Liver (tissue), 9 donors: Measurements from ENCODE around the gene PTGIS. TPM values are rescaled to one million over a fixed set of nuclear protein-coding genes. Genes with fewer than 3 reads are reported as not detected.

Source experiments
- DNase-seq: peaks from one replicate; pipeline ENCODE4 v3.0.0-alpha.2; 2017; ENCODE audit warnings: low spot score
- H3K27ac ChIP-seq, 2 donors: one replicate each; pipeline ENCODE4 v1.7.0; 2013; ENCODE audit warnings: inconsistent platforms in 2 of 2, low read length in 2 of 2, control low read depth in 1 of 2, low read depth in 1 of 2, mild to moderate bottlenecking in 1 of 2
- H3K27me3 ChIP-seq, 4 donors: one replicate each; pipeline versions ENCODE4 v1.6.1 to v1.7.0; 2013; ENCODE audit warnings: low read length in 3 of 4, inconsistent platforms in 1 of 4, mild to moderate bottlenecking in 1 of 4, moderate library complexity in 1 of 4; ENCODE audit not compliant: control insufficient read depth in 4 of 4, insufficient read depth in 4 of 4
- H3K36me3 ChIP-seq, 4 donors: one replicate each; pipeline versions ENCODE4 v1.6.1 to v1.7.0; 2013; ENCODE audit warnings: low read length in 3 of 4, mild to moderate bottlenecking in 3 of 4, low read depth in 1 of 4, moderate library complexity in 1 of 4; ENCODE audit not compliant: control insufficient read depth in 4 of 4, insufficient read depth in 3 of 4
- H3K4me1 ChIP-seq, 4 donors: one replicate each; pipeline versions ENCODE4 v1.6.1 to v1.7.0; 2013; ENCODE audit warnings: low read length in 3 of 4, mild to moderate bottlenecking in 3 of 4, moderate library complexity in 1 of 4; ENCODE audit not compliant: control insufficient read depth in 4 of 4, insufficient read depth in 4 of 4
- H3K4me3 ChIP-seq, 3 donors: one replicate each; pipeline versions ENCODE4 v1.6.1 to v1.7.0; 2013; ENCODE audit warnings: low read length in 3 of 3, control low read depth in 1 of 3, low read depth in 1 of 3, mild to moderate bottlenecking in 1 of 3
- H3K9ac ChIP-seq, 2 donors: one replicate each; pipeline ENCODE4 v1.7.0; 2013; ENCODE audit warnings: low read length in 2 of 2, mild to moderate bottlenecking in 2 of 2, moderate library complexity in 2 of 2, control low read depth in 1 of 2, low read depth in 1 of 2
- H3K9me3 ChIP-seq, 4 donors: one replicate each; pipeline versions ENCODE4 v1.6.1 to v1.7.0; 2013; ENCODE audit warnings: low read length in 3 of 4; ENCODE audit not compliant: control insufficient read depth in 4 of 4
- ATF3 ChIP-seq: IDR thresholded peaks from 2 replicates; pipeline ENCODE4 v1.6.1; 2016; ENCODE audit warnings: antibody characterized with exemption
- EGR1 ChIP-seq, 2 donors: IDR thresholded peaks; 2 replicates each; pipeline ENCODE4 v1.6.1; 2016 to 2018; ENCODE audit warnings: antibody characterized with exemption in 2 of 2, low read depth in 2 of 2
- FOXA1 ChIP-seq: IDR thresholded peaks from 2 replicates; pipeline ENCODE4 v1.6.1; 2016; ENCODE audit warnings: antibody characterized with exemption
- FOXA2 ChIP-seq: IDR thresholded peaks from 2 replicates; pipeline ENCODE4 v1.6.1; 2016; ENCODE audit warnings: antibody characterized with exemption
- GABPA ChIP-seq, 2 donors: IDR thresholded peaks in 1 of 2; conservative IDR thresholded peaks in 1 of 2; 2 replicates each; pipeline ENCODE4 v1.6.1; 2016; ENCODE audit warnings: antibody characterized with exemption in 2 of 2, mild to moderate bottlenecking in 1 of 2, moderate library complexity in 1 of 2
- HNF4A ChIP-seq, 2 donors: conservative IDR thresholded peaks; 2 replicates each; pipeline ENCODE4 v1.6.1; 2016; ENCODE audit warnings: antibody characterized with exemption in 2 of 2, mild to moderate bottlenecking in 2 of 2
- HNF4G ChIP-seq: IDR thresholded peaks from 2 replicates; pipeline ENCODE4 v1.6.1; 2016; ENCODE audit warnings: antibody characterized with exemption
- JUND ChIP-seq, 2 donors: IDR thresholded peaks; 2 replicates each; pipeline ENCODE4 v1.6.1; 2016; ENCODE audit warnings: antibody characterized with exemption in 2 of 2
- MAX ChIP-seq: IDR thresholded peaks from 2 replicates; pipeline ENCODE4 v1.6.1; 2016; ENCODE audit warnings: antibody characterized with exemption
- RAD21 ChIP-seq, 2 donors: IDR thresholded peaks; 2 replicates each; pipeline ENCODE4 v1.6.1; 2016; ENCODE audit warnings: antibody characterized with exemption in 2 of 2, mild to moderate bottlenecking in 2 of 2
- REST ChIP-seq: IDR thresholded peaks from 2 replicates; pipeline ENCODE4 v1.6.1; 2016; ENCODE audit warnings: antibody characterized with exemption, mild to moderate bottlenecking
- RXRA ChIP-seq, 2 donors: IDR thresholded peaks; 2 replicates each; pipeline ENCODE4 v1.6.1; 2017 to 2018; ENCODE audit warnings: antibody characterized with exemption in 2 of 2, mild to moderate bottlenecking in 1 of 2
- SP1 ChIP-seq: IDR thresholded peaks from 2 replicates; pipeline ENCODE4 v1.6.1; 2018; ENCODE audit warnings: antibody characterized with exemption, mild to moderate bottlenecking
- TAF1 ChIP-seq: conservative IDR thresholded peaks from 2 replicates; pipeline ENCODE4 v1.6.1; 2016; ENCODE audit warnings: antibody characterized with exemption, mild to moderate bottlenecking
- YY1 ChIP-seq: IDR thresholded peaks from 2 replicates; pipeline ENCODE4 v1.6.1; 2016; ENCODE audit warnings: antibody characterized with exemption, mild to moderate bottlenecking
- ZBTB33 ChIP-seq: IDR thresholded peaks from 2 replicates; pipeline ENCODE4 v1.6.1; 2016; ENCODE audit warnings: antibody characterized with exemption
- WGBS: extraction: QIAGEN DNeasy Blood & Tissue Kit; methylation state at CpG from one replicate; pipeline ENCODE4 v1.1.7; 2013; 5-methylcytosine and 5-hydroxymethylcytosine counted together
- polyA plus RNA-seq, 2 donors: library from polyadenylated mRNA; stranded (reverse) in 1 of 2; unstranded in 1 of 2; fragments of 200-250 nt in 1 of 2; fragments of >200 nt in 1 of 2; fragmentation: Nextera tagmentation in 1 of 2; extraction: Ambion mirVana in 1 of 2; gene quantifications; one replicate each; pipeline versions ENCODE4 v1.2.1 to v1.2.3, GENCODE V29; 2013 to 2015
- total RNA-seq, 2 donors: library from RNA; depleted of rRNA; stranded (reverse); fragments of >200 nt; gene quantifications; one replicate each; pipeline ENCODE4 v1.2.3, GENCODE V29; 2014
- TF ChIP-seq, protein P1 (sequence below): fragments of 150-350 bp; IDR thresholded peaks from 2 replicates; pipeline ENCODE4 v1.5.1; 2017; ENCODE audit warnings: improper control_type of control experiment, low read depth, low read length; ENCODE audit not compliant: missing input control
- donor health status: healthy.
- donor health status: healthy.
- donor health status: healthy.
- donor health status: healthy.
- donor health status: healthy.

The PTGIS gene
- total and polyA plus RNA-seq, 4 donors: 2.2 to 6.3 (median 3.8) TPM

- H3K36me3 ChIP-seq: no peaks in the 10 kb centered on the region
- TF ChIP-seq FOXA2 (no peak), JUND (IDR thresholded peaks at IDR 0.05) (no peak), RXRA (IDR thresholded peaks at IDR 0.05) (no peak), YY1 (no peak), RAD21 (IDR thresholded peaks at IDR 0.05) (no peak), EGR1 (IDR thresholded peaks at IDR 0.05; ENCODE audit: low read depth in 2 of 2) (no peak), TAF1 (no peak), FOXA1 (no peak)
- H3K4me3 ChIP-seq: no peak overlapping the region
- no peak overlapping the region for H3K9ac ChIP-seq
- DNase-seq: no peak
- H3K27ac ChIP-seq: peak overlapping the region; percentile 9 to 21
- H3K27me3 ChIP-seq: no peaks in the 10 kb centered on the region
- no peaks in the 10 kb centered on the region for H3K9me3 ChIP-seq
- 84% methylated on average over 8 of the region's 8 CpGs for WGBS
- H3K4me1 ChIP-seq: peaks cover 0 to 5% (median under 1%) of the 10 kb centered on the region in 4 donors
Measured at GRCh38 chr20:49590163-49591017, 22.5 kb upstream of the PTGIS start.

GRCh38 chr20:49589747-49590146 lies 21.8 kb upstream of the PTGIS start:
- peaks cover 5 to 10% (median 6%) of the 10 kb centered on the region in 4 donors for H3K4me1 ChIP-seq
- whole genome bisulfite sequencing: 98% methylated on average over 6 of the region's 6 CpGs
- H3K36me3 ChIP-seq: no peaks in the 10 kb centered on the region
- H3K27ac ChIP-seq: no peak overlapping the region
- no peak overlapping the region for H3K4me3 ChIP-seq
- H3K9me3 ChIP-seq: no peaks in the 10 kb centered on the region
- H3K27me3 ChIP-seq: no peaks in the 10 kb centered on the region
- no peak for TF ChIP-seq REST
- TF ChIP-seq, protein P1, sequence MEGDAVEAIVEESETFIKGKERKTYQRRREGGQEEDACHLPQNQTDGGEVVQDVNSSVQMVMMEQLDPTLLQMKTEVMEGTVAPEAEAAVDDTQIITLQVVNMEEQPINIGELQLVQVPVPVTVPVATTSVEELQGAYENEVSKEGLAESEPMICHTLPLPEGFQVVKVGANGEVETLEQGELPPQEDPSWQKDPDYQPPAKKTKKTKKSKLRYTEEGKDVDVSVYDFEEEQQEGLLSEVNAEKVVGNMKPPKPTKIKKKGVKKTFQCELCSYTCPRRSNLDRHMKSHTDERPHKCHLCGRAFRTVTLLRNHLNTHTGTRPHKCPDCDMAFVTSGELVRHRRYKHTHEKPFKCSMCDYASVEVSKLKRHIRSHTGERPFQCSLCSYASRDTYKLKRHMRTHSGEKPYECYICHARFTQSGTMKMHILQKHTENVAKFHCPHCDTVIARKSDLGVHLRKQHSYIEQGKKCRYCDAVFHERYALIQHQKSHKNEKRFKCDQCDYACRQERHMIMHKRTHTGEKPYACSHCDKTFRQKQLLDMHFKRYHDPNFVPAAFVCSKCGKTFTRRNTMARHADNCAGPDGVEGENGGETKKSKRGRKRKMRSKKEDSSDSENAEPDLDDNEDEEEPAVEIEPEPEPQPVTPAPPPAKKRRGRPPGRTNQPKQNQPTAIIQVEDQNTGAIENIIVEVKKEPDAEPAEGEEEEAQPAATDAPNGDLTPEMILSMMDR: no peak
- no peak for TF ChIP-seq ZBTB33
- TF ChIP-seq TAF1: no peak
- TF ChIP-seq GABPA (IDR thresholded peaks at IDR 0.05 in 1 of 2, conservative IDR thresholded peaks at IDR 0.05 in 1 of 2): no peak
- TF ChIP-seq MAX: no peak
- no peak for TF ChIP-seq HNF4A (conservative IDR thresholded peaks at IDR 0.05)
- TF ChIP-seq YY1: no peak
- no peak for TF ChIP-seq SP1
- no peak for TF ChIP-seq HNF4G
- no peak for TF ChIP-seq RXRA (IDR thresholded peaks at IDR 0.05)
- no peak for TF ChIP-seq ATF3
- TF ChIP-seq FOXA1: no peak
- TF ChIP-seq RAD21 (IDR thresholded peaks at IDR 0.05): no peak
- no peak for TF ChIP-seq JUND (IDR thresholded peaks at IDR 0.05)
- no peak for DNase-seq
- H3K9ac ChIP-seq: no peak overlapping the region
